NB4 (cell line): ENCODE measurements around the gene PTPRD.

Experiments
- CTCF ChIP-seq: IDR thresholded peaks from one replicate; pipeline ENCODE4 v1.5.1; 2012; ENCODE audit warnings: low read depth, low read length
- MAX ChIP-seq: IDR thresholded peaks from 2 replicates; pipeline ENCODE4 v1.6.1; 2011; ENCODE audit warnings: low read depth, low read length
- MYC ChIP-seq: IDR thresholded peaks from 2 replicates; pipeline ENCODE4 v1.6.1; 2011; ENCODE audit warnings: low read depth, low read length
- POLR2A ChIP-seq: IDR thresholded peaks from 2 replicates; pipeline ENCODE4 v1.6.1; 2011; ENCODE audit warnings: mild to moderate bottlenecking; ENCODE audit not compliant: insufficient read length; ENCODE audit errors: extremely low read depth

- TF ChIP-seq MAX = no peak
- TF ChIP-seq CTCF = no peak
- TF ChIP-seq POLR2A = no peak
- no peak for TF ChIP-seq MYC
Measured at GRCh38 chr9:10007356-10007755, 605.4 kb downstream of the PTPRD start.
